Measurements from ENCODE around the gene ZKSCAN7.
A peak's percentile ranks its signal among the peaks of the same experiment; 100 is the strongest.
"Not testable (repeated sequence)": the region's sequence is repeated elsewhere in the genome, so short reads cannot be mapped to it uniquely, and the experiment has no call there.

Gene ZKSCAN7

DNA sequence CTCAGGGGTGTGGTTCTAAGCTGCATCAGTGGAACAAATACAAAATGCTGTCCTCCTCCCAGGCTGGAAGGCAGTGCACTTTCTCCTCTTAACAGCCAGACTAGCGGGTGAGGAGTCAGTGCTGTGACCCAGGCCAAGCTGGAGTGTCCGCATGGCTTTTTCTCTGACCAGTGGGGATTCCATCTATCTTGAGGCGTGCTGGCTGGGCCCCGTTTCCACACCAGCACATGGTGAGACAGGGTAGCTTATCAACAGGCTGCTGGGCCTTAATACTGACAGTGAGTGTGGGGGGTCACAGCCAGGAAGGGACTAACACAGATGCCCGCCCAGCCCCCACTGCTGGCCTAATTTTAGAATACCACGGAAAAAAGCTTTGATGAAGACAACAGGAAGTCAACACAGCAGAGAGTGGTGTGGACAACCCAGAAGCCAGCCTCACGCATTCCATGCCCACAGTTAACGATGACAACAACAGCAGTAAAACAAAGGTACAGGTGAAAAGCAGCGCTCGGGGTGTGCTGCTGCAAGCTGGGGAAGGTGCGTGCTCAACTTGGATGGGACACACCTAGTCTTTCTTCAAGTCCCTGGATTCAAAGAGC lies 22.5 kb downstream of the ZKSCAN7 start:
- not testable (repeated sequence) for DNase-seq

DNA sequence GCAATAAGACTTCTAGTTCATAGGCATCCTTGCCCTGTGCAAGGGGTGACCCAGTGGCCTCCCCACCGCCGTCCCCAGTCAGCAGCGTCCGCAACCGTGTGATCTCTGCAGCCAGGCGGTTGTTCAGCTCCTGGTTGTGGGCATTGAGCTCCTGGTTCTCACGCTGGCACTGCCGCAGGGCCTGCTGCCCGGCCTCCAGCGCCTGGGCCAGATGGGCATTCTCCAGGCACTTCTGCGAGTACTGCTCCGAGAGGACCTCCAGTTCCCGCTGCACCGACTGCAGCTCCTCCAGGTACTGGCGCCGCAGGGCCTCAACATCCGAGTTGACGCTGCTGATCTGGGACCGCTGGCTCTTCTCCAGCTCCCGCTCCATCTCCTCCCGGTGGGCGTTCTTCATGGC lies 23.3 kb downstream of the ZKSCAN7 start:
- DNase-seq: not testable (repeated sequence)

DNA sequence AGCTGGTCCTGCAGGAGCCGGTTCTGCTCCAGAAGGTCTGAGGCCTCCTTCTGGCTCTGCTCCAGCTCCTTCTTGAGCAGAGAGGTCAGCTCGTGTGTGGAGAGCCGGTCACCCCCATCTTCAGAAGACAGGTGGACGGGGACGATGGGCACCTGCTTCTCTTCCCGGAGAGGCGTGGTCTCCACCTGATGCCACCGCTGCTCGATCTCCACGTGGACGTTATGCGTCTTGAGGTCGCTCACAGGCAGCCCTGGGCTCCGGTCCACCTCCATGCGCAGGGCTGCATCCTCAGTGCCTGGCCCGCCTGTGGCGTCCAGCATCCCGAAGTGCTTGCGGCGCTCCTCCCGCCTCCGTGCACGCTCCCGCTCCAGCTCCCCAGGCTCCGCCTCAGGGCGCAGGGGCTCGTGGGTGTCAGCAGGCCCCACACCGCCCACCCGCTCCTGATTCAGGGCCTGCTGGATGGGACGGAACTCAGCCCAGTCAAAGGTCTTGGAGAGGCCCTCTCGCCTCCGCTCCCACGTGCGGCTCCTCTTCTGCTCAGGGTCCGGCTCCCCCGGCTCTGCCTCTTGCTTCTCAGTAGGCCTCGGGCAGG lies 24.0 kb downstream of the ZKSCAN7 start:
- not testable (repeated sequence) for DNase-seq

DNA sequence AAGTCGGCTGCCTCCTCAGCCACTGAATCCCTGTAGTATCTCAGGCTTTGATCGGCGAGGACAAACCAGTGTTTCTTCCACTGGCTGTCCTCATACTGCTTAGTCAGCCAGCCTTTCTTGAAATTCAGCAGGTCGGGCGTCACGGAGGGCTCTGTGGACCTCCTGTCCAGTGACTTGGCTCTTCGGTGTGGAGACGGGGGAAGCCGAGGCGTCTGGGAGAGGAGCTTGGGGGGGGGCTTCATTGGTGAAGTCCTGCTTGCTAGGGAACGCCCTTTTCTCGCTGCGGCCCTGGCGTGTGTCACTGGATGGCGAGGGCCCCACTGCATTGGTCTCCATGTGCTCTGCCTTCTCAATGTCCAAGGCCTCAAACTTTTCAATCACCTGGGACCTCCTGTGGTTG lies 24.8 kb downstream of the ZKSCAN7 start:
- DNase-seq: not testable (repeated sequence)

DNA sequence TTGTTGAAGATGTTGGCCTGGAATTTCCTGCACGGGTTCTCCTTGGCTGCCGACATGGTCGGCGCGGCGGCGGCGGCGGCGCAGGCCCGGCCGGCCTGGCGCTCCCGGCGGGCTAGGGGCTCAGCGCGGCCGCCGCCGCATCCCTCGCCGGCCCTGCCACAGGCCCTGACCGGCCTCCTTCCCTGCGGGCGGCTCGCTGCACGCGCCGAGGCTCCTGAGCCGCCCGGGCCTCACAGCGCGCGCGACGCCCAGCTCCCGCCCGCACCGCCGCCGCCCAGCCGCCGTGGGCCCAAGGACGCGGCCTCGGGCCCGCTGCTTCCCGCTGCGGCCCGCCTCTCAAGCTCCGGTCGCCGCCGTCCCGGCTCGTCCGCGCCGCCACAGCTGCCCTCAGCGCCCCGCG lies 26.0 kb downstream of the ZKSCAN7 start:
- DNase-seq: not testable (repeated sequence)

DNA sequence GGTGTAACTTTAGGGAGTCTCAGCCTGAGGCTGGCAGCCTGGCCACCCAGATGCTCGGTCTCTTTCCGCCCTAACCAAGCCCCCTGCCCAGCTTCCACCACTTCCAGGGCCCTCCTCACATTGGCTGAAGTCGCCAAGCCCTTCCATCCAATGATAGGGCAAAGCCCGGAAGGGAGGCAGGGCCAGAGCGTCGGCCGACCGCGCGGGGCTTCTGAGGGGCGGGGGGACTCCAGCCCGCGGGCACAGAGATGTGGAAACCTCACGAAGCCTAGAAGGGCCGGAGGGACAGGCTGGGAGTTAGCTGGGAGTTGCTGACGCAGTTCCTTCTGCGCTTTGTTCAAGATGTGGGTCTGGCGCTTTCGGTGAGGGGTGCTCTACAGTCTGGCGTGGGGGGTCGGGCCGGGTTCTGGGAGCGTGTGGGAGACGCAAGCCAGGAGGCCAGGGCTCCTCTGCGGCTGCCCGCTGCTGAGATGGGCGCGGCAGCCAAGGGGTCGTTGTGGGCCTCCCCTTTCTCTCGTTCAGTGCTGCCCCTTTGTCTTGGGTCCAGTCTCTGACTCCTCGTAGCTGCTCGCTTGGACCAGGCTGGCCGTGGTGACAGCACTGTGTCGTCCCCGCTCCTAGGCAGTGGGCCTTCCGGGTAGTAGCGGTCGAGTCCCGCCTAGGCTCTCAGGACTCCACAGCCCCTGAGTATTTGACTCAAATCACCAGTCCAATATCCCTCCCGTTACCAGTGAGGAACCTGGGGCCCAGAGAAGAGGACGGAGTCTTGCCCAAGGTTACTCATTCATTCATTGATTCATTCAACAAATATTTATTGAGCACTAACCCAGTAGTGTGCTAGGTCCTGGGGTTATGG lies 29.9 kb downstream of the ZKSCAN7 start, which contains the start of gene ZNF660:
Gene ZNF660 (plus strand): TSS at position 319 of the 856 bp plus-strand sequence. CDS start 9,230 bp downstream, outside the sequence.
- DNase-seq: peak; percentile 72

DNA sequence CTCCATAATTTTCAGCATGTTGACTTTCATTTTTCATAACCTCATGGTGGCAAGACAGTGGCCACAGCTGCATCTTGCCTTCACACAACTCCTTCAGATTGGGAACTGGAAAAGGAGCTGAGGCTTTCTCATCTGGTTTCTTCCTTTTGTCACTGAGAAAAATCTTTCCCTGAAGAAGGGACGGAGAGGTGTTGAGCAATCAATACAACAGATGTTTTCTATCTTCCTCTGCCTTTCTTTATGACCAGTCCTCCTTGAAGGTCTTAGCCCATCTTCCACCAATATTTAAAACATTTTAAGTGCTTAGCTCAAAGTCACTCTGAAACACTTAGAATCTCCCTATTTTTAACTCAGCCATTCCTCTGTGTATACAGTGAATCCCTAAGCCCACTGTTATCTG lies 41.6 kb downstream of the ZKSCAN7 start:
- DNase-seq: no peak

DNA sequence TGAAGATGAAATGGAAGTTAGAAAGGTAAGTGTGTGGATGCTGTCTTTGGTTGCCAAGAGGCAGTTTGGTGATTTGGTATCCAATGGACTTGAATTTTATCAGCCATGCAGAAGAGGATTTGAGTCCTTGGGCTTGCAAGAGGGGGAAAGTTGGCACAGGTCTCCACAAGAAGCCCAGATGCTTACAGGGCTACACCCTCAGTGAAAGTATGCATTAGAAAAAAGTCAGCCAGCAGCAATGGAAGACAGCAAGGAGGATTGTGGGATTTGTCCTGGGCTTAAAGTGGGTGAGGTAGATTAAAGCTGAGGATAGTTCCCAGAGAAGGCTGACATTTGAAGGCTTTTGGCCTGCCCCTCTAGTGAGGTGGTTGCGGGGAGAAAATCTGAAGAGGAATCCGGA lies 46.8 kb downstream of the ZKSCAN7 start:
- DNase-seq: no peak

DNA sequence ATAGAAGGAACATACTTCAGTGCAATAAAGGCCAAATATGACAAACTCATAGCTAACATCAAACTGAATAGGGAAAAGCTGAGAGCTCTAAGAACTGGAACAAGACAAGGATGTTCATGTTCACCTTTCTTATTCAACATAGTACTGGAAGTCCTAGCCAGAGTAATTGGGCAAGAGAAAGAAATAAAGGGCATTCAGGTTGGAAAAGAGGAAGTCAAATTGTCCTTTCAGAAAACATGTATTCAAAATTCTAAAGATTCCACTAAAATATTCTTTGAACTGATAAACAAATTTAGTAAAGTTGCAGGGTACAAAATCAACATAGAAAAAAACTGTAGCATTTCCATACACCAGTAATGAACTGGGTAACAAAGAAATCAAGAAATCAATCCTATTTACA lies 57.7 kb downstream of the ZKSCAN7 start:
- no peak for DNase-seq

All from fibroblast of skin of back (primary cell).